HG03571 (cell line): ENCODE measurements around the gene TOP1.

Source experiments
- ATAC-seq: cut with Tn5 transposase; IDR thresholded peaks from one replicate; pipeline ENCODE4 v1.9.1; 2021; ENCODE audit not compliant: unreplicated experiment

Gene TOP1

DNA sequence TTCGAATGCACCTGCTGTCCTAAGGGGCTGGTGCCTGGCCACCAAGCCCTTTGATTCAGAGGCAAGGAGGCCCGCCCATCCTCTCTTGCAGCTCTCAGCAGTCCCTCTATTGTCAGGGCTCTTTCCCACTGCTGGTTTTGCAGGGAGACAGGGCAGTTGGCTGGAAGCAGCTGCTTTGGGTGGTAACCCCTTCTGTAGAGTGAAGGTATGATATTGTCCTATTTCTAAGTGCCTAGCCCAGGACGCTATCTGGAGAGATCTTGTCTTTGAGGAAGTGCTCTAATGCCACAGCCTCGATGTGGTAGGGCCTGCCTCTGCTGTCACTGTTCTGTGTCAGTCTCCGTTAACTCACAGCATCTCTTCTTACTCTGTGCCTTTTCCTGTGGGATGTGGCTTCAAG lies 114.3 kb downstream of the TOP1 start:
- no peak for ATAC-seq

DNA sequence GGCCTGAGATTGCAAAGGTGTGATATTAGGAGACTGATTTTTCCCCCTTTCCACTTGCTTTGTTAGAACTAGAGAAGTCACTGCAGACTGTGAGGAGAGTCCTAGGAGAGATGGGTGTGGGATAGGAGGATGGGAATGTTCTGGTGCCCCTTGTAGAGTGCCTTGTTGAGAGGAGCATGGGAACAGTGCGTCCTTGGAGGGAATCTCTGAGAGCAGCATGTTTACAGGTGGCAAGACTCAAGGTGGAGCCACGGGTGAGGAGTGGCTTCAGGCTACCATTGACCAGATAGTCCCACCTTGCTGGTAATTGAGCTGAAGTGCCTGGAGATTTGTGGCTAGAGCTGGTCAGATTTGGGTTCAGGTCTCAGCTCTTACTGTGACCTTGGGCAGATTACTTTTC lies 114.7 kb downstream of the TOP1 start:
- ATAC-seq = no peak

DNA sequence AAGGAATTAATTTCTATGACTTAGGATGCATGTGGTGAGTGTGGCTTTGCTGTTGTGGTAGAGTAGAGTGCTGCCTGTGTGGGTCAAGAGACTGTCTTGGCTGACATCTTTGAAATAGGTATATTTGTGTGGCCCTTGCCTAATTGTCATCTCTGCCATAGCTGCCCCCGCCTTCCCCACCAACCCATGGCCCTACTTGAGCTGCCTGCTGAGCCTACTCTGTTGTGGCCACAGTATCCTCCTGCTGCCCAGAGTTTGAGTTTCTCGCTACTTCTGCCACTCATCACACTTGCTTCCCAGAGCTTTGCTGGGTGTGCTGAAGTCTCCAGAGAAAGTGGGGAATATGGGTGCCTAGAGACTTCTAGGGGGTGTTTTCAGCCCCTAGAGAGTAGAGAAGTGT lies 116.7 kb downstream of the TOP1 start:
- no peak for ATAC-seq

GRCh38 chr20:41145821-41146620 lies 117.4 kb downstream of the TOP1 start:
- no peak for ATAC-seq

DNA sequence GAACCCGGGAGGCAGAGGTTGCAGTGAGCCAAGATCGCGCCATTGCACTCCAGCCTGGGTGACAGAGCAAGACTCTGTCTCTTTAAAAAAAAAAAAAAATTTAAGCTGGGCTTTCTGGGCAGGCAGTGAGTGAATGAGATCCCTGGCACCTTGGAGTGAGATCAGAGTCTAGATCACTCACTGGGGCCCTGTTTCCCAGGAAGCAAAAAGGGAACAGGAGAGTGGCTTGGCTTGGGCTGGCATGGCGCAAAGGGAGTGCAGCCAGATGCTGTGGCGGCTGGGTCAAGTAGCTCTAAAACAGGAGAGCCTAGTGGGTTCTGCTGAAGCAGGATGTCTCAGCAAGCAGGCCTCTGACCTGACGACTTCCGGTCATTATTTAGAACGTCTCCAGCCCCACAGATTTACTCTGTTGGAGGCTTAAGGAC lies 119.2 kb downstream of the TOP1 start:
- ATAC-seq = no peak

- ATAC-seq = no peak
Observed at GRCh38 chr20:41148942-41149341, 120.3 kb downstream of the TOP1 start.

GRCh38 chr20:41150664-41151063 lies 122.0 kb downstream of the TOP1 start:
- ATAC-seq = no peak

DNA sequence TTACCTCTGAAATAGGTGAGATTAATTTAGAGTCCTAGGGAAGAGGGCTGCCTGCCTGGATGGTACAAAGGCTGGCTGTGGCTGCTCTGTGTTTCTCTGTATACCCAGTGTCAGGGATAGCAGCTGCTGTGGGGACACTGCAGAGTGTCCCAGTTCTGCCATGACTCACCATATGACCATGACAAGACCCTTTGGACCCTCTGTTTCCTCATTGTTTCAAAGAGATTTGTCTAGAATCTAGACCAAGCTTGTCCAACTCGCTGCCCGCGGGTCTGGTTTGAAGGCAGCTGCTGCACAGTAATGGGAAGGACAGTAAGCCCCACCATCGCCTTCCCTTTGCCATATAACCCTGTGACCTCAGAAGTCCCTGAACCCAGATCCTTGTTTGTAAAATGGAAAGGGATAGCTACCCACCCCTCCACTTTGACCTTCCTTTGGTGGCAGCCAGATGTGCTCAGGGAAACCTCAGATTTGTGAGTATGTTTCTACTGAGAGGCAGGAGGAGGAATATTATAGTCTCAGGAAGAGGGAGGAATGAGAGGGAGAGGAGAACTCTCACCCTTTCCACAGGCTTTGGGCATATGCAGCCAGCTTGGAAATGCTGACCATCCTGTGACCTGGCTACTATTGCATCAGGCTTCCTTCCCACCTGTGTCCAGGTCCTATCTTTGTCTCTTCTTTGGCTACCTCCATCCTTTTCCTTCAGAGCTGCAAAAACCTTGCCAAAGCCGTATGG lies 122.7 kb downstream of the TOP1 start:
- ATAC-seq = no peak

- ATAC-seq = no peak
Observed at GRCh38 chr20:41152108-41152757, 123.6 kb downstream of the TOP1 start.

GRCh38 chr20:41154436-41155176 lies 126.0 kb downstream of the TOP1 start:
- no peak for ATAC-seq

DNA sequence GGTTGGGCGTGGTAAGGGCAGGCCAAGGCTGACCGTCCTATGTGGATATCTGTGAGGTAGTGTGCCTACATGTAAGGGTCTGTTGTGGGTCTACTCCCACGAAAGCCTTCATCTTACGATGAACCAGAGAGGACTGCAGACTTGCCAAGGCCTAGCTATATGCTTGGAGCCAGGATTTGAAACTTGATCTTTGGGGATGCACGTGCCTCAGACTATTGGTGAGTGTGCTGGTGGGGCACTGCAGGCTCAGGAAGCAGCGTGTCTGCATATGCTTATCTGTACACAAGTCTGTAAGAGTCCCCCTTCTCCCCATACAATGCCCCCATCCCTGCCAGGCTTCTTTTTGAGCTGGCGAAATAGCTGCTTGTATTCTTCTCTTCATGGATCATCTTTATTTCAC lies 126.6 kb downstream of the TOP1 start:
- no peak for ATAC-seq

DNA sequence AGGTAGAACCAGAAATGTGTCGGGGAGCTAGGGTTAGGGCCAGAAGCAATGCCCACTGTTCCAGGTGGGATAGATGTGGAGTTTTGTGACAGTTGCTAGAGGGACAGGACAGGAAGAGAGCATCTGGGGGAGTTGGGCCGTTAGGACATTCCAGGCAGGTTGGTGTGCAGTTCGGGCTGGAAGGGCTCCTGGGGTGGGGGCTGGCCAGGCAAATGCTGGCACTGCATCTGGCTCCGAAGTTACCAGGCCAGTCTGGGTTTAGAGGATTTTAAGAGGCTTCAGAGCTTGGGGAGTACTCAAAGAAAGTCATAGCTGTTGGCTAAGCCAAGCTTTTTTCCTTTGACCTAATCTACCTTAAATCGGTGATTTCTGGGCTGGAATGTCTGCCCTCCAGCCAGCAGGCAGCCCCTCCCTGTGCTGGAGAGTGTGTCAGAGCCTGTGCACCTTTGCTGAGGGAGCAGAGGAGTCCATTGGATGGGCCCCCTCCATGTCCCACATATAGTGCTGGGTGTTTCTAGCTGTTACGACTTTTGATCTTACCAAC lies 129.5 kb downstream of the TOP1 start:
- no peak for ATAC-seq

- no peak for ATAC-seq
Observed at GRCh38 chr20:41159547-41159946, 130.9 kb downstream of the TOP1 start.

- ATAC-seq = no peak
Observed at GRCh38 chr20:41160686-41161085, 132.1 kb downstream of the TOP1 start.

DNA sequence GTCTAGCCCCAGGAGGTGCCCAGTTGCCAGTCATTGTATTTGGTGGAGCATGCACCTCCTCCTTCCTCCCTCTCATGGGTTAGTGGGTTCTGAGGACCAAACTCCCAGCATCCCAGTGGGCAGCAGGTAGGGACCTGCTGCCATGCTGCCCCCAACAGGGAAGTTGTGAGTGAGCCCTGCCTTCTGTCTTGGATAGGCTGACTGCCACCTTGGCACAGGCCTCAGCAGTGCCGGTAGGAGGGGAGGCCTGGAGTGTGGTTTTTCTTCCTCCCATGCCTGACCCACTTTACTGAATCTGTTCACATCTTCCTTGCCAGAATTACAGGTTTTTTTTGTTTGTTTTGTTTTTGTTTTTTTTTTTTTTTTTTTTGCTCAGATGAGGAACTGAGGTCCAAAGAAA lies 133.3 kb downstream of the TOP1 start:
- no peak for ATAC-seq

GRCh38 chr20:41162396-41162795 lies 133.8 kb downstream of the TOP1 start:
- no peak for ATAC-seq

- ATAC-seq = no peak
Observed at GRCh38 chr20:41163821-41164220, 135.2 kb downstream of the TOP1 start.

DNA sequence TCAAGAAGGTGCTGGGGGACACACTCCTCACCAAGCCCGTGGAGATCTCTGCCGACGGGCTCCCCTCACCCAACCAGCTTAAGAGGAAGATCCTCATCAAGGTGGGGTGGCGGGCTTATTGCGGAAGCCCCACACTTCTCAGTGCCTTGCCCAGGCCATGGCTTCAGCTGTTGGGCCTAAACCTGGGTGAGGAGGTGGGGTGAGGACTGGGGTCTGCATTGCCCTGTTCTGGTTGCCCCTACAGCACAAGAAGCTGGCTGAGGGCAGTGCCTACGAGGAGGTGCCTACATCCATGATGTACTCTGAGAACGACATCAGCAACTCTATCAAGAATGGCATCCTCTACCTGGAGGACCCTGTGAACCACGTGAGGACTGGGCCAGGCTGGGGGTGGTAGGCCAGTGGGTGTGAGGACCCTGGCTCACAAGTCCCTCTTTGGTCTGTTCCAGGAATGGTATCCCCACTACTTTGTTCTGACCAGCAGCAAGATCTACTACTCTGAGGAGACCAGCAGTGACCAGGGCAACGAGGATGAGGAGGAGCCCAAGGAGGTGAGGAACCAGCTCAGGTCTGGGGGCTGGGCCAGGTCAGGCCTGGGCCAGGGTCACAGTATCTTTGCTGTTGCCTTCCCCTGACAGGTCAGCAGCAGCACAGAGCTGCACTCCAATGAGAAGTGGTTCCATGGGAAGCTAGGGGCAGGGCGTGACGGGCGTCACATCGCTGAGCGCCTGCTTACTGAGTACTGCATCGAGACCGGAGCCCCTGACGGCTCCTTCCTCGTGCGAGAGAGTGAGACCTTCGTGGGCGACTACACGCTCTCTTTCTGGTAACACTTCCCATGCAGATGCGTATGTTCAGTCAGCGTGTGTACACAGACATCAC lies 136.6 kb downstream of the TOP1 start:
- ATAC-seq = no peak

- ATAC-seq = no peak
Observed at GRCh38 chr20:41166201-41167117, 137.8 kb downstream of the TOP1 start.
